Vagina (tissue), 2 donors: Measurements from ENCODE around the gene SSX4B.
"Not testable (repeated sequence)": the region's sequence is repeated elsewhere in the genome, so short reads cannot be mapped to it uniquely, and the experiment has no call there.

Source experiments
- POLR2A ChIP-seq, 2 donors: fragments of 450-650 bp; IDR thresholded peaks; one replicate each; pipeline ENCODE4 v1.6.1; 2017; ENCODE audit warnings: antibody characterized with exemption in 2 of 2, mild to moderate bottlenecking in 2 of 2, moderate library complexity in 2 of 2
- POLR2AphosphoS5 ChIP-seq, 2 donors: sonication (generic); formaldehyde crosslinking; IDR thresholded peaks; one replicate each; pipeline ENCODE4 v1.9.0; 2017; ENCODE audit warnings: antibody characterized with exemption in 2 of 2, mild to moderate bottlenecking in 2 of 2, low read depth in 1 of 2; ENCODE audit not compliant: insufficient read depth in 1 of 2

- TF ChIP-seq POLR2A (IDR thresholded peaks at IDR 0.05); POLR2AphosphoS5 (IDR thresholded peaks at IDR 0.05; ENCODE audit: insufficient read depth in 1 of 2, low read depth in 1 of 2): not testable (repeated sequence)
Measured at GRCh38 chrX:48383239-48383638, 28.5 kb downstream of the SSX4B start, which contains the start of gene SSX4.
